ENCODE data around the gene PBX1. TPM values are rescaled to one million over a fixed set of nuclear protein-coding genes. Genes with fewer than 3 reads are reported as not detected.
A peak's percentile ranks its signal among the peaks of the same experiment; 100 is the strongest.

The PBX1 gene
- total RNA-seq, 1 donor from 2014 or later = 71.7 TPM

- Mint-ChIP-seq H3K4me1 (peaks cover 71% of the 10 kb centered on the region), H3K27me3 (ENCODE audit: low read depth) (no peaks in the 10 kb centered on the region), H3K4me3 (peak overlapping the region; percentile 43), H3K9me3 (no peaks in the 10 kb centered on the region), H3K27ac (ENCODE audit: unreplicated experiment) (peak overlapping the region; percentile 64), H3K36me3 (ENCODE audit: low read depth) (peaks cover 6% of the 10 kb centered on the region)
- TF ChIP-seq CTCF (conservative IDR thresholded peaks at IDR 0.05) = no peak
- DNase-seq (ENCODE audit: low read depth, low spot score) = no peak
Observed at GRCh38 chr1:164635059-164635802, 76.2 kb downstream of the PBX1 start.

- H3K27me3 Mint-ChIP-seq (ENCODE audit: low read depth) = no peaks in the 10 kb centered on the region
- peaks cover 6% of the 10 kb centered on the region for H3K36me3 Mint-ChIP-seq (ENCODE audit: low read depth)
- DNase-seq (ENCODE audit: low read depth, low spot score) = no peak
- peak overlapping the region; percentile 43 for H3K4me3 Mint-ChIP-seq
- H3K27ac Mint-ChIP-seq (ENCODE audit: unreplicated experiment) = peak overlapping the region; percentile 75
- TF ChIP-seq CTCF (conservative IDR thresholded peaks at IDR 0.05) = no peak
- H3K4me1 Mint-ChIP-seq = peaks cover 71% of the 10 kb centered on the region
- H3K9me3 Mint-ChIP-seq = no peaks in the 10 kb centered on the region
Observed at GRCh38 chr1:164635803-164636731, 77.1 kb downstream of the PBX1 start.

- H3K4me3 Mint-ChIP-seq = no peak overlapping the region
- H3K4me1 Mint-ChIP-seq = peaks cover 69% of the 10 kb centered on the region
- peak overlapping the region; percentile 75 for H3K27ac Mint-ChIP-seq (ENCODE audit: unreplicated experiment)
- no peak for DNase-seq (ENCODE audit: low read depth, low spot score)
- H3K27me3 Mint-ChIP-seq (ENCODE audit: low read depth) = no peaks in the 10 kb centered on the region
- no peak for TF ChIP-seq CTCF (conservative IDR thresholded peaks at IDR 0.05)
- H3K36me3 Mint-ChIP-seq (ENCODE audit: low read depth) = peaks cover 6% of the 10 kb centered on the region
- H3K9me3 Mint-ChIP-seq = no peaks in the 10 kb centered on the region
Observed at GRCh38 chr1:164636757-164637156, 77.8 kb downstream of the PBX1 start.

GRCh38 chr1:164637461-164638375 lies 78.7 kb downstream of the PBX1 start:
- DNase-seq (ENCODE audit: low read depth, low spot score) = peak; percentile 37
- H3K4me1 Mint-ChIP-seq = peaks cover 64% of the 10 kb centered on the region
- no peaks in the 10 kb centered on the region for H3K9me3 Mint-ChIP-seq
- H3K27me3 Mint-ChIP-seq (ENCODE audit: low read depth) = no peaks in the 10 kb centered on the region
- H3K36me3 Mint-ChIP-seq (ENCODE audit: low read depth) = peaks cover 8% of the 10 kb centered on the region
- peak overlapping the region; percentile 31 for H3K4me3 Mint-ChIP-seq
- no peak for TF ChIP-seq CTCF (conservative IDR thresholded peaks at IDR 0.05)
- H3K27ac Mint-ChIP-seq (ENCODE audit: unreplicated experiment) = peak overlapping the region; percentile 90
